ENCODE measurements around the gene HLA-A. TPM values are rescaled to one million over a fixed set of nuclear protein-coding genes. Genes with fewer than 3 reads are reported as not detected.

Gene HLA-A
- 100 to 1,000 TPM; 104 to 281 TPM for total RNA-seq

- H3K27me3 ChIP-seq, result no peaks in the 10 kb centered on the region
- peak; percentile 92 to 94 (median 94) for DNase-seq
- no peaks in the 10 kb centered on the region for H3K36me3 ChIP-seq (replicated peaks in 1 of 2; ENCODE audit: insufficient read depth in 1 of 2, low read depth in 2 of 2)
- intact Hi-C loops (cut with DNase I), result no loop called here
- 0% methylated on average over 21 to 65 of the region's 68 CpGs for WGBS, 2 donors
- peak within 1 kb of the TSS; percentile 25 to 63 for H3K4me3 ChIP-seq
- H3K4me1 ChIP-seq, result peaks cover 14% of the 10 kb centered on the region
- peak; percentile 99 for ATAC-seq
- peak; percentile 71 to 91 (median 90) for TF ChIP-seq POLR2A (IDR thresholded peaks at IDR 0.05)
- TF ChIP-seq CTCF (IDR thresholded peaks at IDR 0.05), result no peak
- peak within 1 kb of the TSS; percentile 75 to 81 (median 78) for H3K27ac ChIP-seq
- H3K9me3 ChIP-seq, result no peaks in the 10 kb centered on the region
These were observed at the start of gene HLA-A for GRCh38 chr6:29942275-29943052. Gene HLA-A (plus strand): TSS chr6:29942532. CDS start chr6:29942554, 22 bp downstream.

GRCh38 chr6:29892696-29893095 lies 49.6 kb upstream of the HLA-A start:
- no peak overlapping the region for H3K27ac ChIP-seq
- no peaks in the 10 kb centered on the region for H3K27me3 ChIP-seq
- H3K9me3 ChIP-seq, result no peaks in the 10 kb centered on the region
- no peak overlapping the region for H3K4me3 ChIP-seq
- no peaks in the 10 kb centered on the region for H3K4me1 ChIP-seq
- intact Hi-C loops (cut with DNase I), result no loop called here
- DNase-seq (no peak), ATAC-seq (no peak)
- TF ChIP-seq POLR2A (IDR thresholded peaks at IDR 0.05) (no peak), CTCF (IDR thresholded peaks at IDR 0.05) (no peak)
- H3K36me3 ChIP-seq (replicated peaks in 1 of 2; ENCODE audit: insufficient read depth in 1 of 2, low read depth in 2 of 2), result no peaks in the 10 kb centered on the region

DNA sequence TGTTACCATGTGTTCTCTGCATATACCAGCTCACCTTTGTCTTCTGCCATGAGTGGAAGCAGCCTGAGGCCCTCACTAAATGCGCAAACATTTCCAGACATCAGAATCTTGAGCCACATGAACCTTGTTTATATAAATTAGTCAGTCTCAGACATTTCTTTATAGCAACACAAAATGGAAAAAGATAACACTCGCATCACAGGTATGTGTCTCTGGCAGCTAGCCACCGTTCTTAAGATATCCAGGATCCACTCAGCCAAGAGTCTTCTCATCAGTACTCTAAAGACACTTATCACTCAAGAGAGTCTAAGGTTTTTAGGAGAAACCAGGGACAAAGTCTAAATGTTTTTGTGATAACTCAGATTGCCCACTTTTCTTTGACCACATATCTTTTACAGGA lies 43.1 kb upstream of the HLA-A start:
- intact Hi-C loops (cut with DNase I), result no loop called here
- WGBS, 2 donors, result 82 to 93% methylated on average over 3 of the region's 3 CpGs
- Histone ChIP-seq H3K4me3 (no peak overlapping the region), H3K4me1 (peaks cover 1% of the 10 kb centered on the region), H3K9me3 (no peaks in the 10 kb centered on the region), H3K36me3 (replicated peaks in 1 of 2; ENCODE audit: insufficient read depth in 1 of 2, low read depth in 2 of 2) (no peaks in the 10 kb centered on the region), H3K27ac (no peak overlapping the region), H3K27me3 (no peaks in the 10 kb centered on the region)
- no peak for TF ChIP-seq POLR2A (IDR thresholded peaks at IDR 0.05)
- no peak for TF ChIP-seq CTCF (IDR thresholded peaks at IDR 0.05)
- DNase-seq (no peak), ATAC-seq (no peak)

GRCh38 chr6:29905286-29905685 lies 37.0 kb upstream of the HLA-A start:
- TF ChIP-seq CTCF (IDR thresholded peaks at IDR 0.05), result no peak
- TF ChIP-seq POLR2A (IDR thresholded peaks at IDR 0.05), result no peak
- Histone ChIP-seq H3K9me3 (no peaks in the 10 kb centered on the region), H3K27me3 (no peaks in the 10 kb centered on the region), H3K4me1 (peaks cover 13% of the 10 kb centered on the region), H3K27ac (no peak overlapping the region), H3K4me3 (no peak overlapping the region), H3K36me3 (replicated peaks in 1 of 2; ENCODE audit: insufficient read depth in 1 of 2, low read depth in 2 of 2) (no peaks in the 10 kb centered on the region)
- intact Hi-C loops (cut with DNase I), result no loop called here
- DNase-seq (no peak), ATAC-seq (no peak)
- 77 to 90% methylated on average over 4 of the region's 4 CpGs for WGBS, 2 donors

Data from body of pancreas (tissue), 4 donors.